ENCODE data around the gene OR2T2. TPM values are rescaled to one million over a fixed set of nuclear protein-coding genes. Genes with fewer than 3 reads are reported as not detected.
"Not testable (repeated sequence)": the region's sequence is repeated elsewhere in the genome, so short reads cannot be mapped to it uniquely, and the experiment has no call there.

Gene OR2T2, protein sequence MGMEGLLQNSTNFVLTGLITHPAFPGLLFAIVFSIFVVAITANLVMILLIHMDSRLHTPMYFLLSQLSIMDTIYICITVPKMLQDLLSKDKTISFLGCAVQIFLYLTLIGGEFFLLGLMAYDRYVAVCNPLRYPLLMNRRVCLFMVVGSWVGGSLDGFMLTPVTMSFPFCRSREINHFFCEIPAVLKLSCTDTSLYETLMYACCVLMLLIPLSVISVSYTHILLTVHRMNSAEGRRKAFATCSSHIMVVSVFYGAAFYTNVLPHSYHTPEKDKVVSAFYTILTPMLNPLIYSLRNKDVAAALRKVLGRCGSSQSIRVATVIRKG
- total RNA-seq, result not detected
- long read RNA-seq, result 0 reads

DNA sequence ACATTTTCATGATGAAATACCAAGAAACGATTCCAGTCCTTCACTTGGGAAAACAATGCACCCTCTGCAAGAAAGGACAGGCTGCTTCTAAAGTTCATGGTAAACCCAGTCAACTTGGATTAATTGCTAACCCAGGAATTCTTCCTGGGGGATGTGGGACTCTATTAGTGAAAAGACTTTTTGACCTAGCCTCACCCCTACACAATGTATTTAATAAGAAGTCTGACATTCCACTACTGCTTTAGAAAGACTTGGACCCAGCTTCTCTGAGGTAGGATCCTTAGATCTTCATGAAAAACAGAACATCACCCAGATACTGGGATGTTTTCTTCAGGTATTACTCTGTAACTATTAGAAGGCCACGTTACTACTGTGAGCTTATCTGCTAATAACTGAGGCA, at the start of gene OR2T2:
TSS of gene OR2T2 (plus strand) at position 239 of the 400 bp plus-strand sequence. CDS start 7,161 bp downstream, outside the sequence.
- ATAC-seq; intact Hi-C loops (cut with DNase I); DNase-seq: not testable (repeated sequence)

DNA sequence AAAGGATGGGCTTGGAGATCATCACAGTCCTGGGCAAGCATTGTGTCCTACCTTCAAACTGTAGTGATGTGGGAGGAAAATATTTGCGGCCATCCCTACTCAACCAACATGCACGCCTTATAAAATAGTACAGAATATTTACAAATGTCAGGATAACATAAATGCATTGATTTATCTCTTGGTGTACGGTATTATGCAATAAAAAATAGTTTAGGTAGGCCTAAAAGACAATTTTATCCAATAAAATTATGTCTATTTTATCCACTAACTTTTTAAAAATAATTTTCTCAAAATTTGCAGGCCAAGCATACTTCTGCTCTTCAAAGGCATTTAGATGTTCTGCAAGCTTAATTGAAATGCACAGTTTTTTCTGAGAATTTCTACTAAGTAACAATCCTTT, 42.7 kb upstream of the OR2T2 start, which contains the start of gene OR2T1:
TSS of gene OR2T1 (plus strand) at position 301 of the 400 bp plus-strand sequence. CDS start 3,100 bp downstream, outside the sequence.
- ATAC-seq, result no peak
- DNase-seq, result no peak
- intact Hi-C loops (cut with DNase I), result no loop called here

DNA sequence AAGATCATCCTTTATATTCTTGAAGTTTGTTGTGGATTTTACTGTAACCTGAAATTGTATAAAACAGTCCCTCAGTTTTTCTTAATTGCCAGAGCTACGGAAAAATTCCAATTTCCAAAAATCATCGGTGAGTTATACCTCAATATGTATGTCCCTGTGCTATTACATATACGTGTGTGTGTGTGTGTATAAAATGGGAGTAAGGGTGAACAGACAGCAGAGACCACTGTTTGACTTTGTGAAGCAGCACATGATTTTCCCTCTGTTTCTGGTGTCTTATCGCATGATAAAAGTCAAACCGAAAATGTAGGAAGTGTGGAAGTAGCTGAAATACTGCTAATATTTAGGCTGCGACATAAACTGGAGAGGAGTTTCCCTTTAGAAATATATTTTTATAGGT, 41.4 kb upstream of the OR2T2 start:
- DNase-seq, result no peak
- intact Hi-C loops (cut with DNase I), result no loop called here
- ATAC-seq, result no peak

DNA sequence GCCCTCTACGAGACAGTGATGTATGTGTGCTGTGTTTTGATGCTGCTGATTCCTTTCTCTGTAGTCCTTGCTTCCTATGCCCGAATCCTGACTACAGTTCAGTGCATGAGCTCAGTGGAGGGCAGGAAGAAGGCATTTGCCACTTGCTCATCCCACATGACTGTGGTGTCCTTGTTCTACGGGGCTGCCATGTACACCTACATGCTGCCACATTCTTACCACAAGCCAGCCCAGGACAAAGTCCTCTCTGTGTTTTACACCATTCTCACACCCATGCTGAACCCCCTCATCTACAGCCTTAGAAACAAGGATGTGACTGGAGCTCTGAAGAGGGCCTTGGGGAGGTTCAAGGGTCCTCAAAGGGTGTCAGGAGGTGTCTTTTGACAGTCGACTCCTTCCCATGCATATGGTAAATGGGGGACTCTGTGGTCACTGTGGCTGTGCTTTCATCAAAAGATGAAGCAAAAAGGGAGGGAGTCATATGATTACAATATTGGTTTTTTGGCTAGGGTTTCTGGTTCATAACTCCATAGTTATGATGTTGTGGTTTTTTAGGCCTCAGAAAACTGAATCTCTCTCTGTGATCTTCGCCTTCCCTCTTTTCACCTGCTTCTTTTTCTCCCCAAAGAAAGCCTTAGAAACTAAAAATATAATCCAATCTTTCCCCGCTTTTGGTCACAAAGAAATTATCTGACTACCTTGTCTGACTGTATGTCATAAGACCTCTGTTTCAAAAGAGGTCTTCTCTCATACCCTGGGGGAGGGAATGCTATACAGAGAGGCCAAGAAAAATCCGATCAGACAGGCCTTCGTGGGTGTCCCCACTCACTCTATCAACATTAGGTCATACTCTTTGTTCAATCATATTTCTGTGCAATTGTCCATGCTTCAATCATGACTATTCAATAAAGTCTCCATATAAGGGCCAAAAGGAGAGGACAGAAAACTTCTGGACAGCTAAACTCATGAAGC, 38.4 kb upstream of the OR2T2 start:
- ATAC-seq (no peak), DNase-seq (no peak)
- intact Hi-C loops (cut with DNase I), result no loop called here

DNA sequence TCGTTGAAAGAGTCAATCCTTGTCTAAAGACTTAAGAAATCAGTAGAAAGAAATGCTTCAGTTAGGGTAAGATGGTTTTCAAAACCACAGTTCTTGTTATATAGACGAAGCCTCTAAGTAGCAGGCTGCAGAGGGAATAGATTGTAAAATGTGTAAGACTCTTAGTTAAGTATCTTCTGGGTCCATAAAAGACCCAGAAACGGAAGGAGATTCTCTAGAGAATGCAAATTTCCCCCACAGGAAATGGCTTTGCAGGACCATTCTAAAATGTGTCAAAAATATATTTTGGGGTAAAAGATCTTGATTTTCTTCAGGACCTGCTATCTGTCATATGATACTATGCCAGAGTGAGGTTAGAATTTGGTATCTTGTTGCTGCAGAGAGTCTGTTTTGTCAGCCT, 29.2 kb upstream of the OR2T2 start:
- intact Hi-C loops (cut with DNase I), result no loop called here
- no peak for DNase-seq
- no peak for ATAC-seq

DNA sequence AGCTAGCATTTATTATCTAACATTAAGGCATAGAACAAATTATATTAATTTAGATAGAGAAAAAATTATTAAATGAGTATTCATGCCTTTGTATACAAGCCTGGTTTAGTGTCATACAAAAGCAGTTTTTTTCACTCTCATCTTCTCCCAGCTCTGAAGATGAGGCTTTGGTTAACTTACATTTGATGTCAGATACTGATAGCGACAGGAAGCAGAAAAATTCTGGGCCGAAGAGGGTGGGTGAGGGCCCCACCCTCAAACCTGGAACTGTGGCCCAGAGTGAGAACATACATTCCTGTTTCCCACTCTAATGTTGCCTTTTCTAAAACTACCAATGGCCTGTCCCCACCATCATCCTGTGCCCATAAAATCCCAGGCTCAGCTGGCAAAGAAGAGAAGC, 27.6 kb upstream of the OR2T2 start:
- ATAC-seq (no peak), DNase-seq (no peak)
- intact Hi-C loops (cut with DNase I), result no loop called here

DNA sequence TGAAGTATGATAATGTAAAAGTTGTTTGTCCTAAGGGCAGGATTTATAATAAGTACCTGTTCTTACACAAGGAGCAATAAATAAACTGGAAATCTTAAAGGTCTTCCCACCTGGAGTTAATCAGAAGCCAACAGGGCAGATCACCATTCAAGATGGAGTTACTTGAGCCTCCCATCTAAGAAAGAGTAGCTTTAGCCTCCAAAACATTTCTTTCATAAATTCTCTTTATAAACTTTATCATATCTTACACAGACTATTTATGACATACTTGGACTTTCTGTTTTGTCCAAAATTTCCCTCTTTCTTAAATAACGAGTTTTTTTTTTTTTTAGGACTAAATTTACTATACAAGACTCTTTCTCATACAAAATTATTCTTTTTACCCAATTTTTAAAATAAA, 24.1 kb upstream of the OR2T2 start:
- ATAC-seq, result no peak
- DNase-seq, result no peak
- intact Hi-C loops (cut with DNase I), result no loop called here

DNA sequence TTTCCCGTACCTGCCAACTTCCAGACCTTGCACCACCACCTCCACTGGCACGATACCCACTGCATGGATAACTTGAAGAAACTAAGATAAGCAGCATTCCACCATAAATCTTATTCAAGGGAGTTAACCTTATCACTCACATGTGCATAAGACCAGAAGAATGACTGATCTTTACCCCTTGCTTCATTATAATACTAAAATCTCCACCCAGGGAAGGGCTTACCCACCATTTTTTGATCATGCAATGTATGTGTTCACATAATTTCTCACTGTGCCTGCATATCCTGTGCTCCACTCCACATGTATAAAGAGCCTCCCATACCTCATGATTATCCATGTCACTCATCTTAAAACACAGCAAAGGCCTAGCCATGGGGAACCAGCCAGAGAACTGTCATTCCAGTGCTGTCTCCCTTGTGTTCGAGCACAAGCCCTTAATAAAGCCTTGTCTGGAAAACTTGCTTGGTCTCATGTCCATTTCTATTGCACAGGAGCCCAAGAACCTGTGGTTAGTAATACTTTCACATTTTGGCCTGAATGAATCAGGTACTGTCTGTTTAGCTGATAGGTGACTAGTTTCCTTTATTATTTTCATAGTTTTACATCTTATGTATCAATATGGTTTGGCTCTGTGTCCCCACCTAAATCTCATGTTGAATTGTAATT, 17.8 kb upstream of the OR2T2 start:
- intact Hi-C loops (cut with DNase I); ATAC-seq; DNase-seq: not testable (repeated sequence)

DNA sequence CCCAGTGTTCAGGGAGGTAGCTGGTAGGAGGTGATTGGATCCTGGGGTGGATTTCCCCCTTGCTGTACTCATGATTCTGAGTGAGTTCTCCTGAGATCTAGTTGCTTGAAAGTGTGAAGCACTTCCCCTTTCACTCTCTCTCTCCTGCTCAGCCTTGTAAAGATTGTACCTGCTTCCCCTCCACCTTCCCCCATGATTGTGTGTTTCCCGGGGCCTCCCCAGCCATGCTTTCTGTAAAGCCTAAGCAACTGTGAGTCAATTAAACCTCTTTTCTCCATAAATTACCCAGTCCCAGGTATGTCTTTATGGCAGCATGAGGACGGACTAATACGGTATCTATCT, 17.3 kb upstream of the OR2T2 start:
- DNase-seq; ATAC-seq; intact Hi-C loops (cut with DNase I): not testable (repeated sequence)

DNA sequence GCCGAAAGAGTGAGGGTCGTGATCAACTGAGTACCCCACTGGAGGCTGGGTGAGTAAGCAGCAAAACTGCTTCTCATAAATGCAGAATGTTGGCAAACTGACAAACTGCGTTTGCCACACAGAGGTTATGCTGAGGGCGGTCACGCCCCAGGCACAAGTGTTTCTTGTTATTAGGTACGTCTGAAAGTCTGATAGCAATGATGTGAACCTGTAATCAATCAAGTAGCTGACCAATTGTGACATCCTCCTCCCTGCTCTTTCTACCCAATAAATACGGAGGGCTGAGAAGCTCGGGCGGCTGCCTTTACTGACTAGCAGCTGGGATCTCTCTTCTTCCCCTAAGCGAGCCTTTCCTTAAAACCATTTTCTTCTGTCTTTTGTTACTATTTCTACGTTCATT, 13.8 kb upstream of the OR2T2 start:
- DNase-seq; intact Hi-C loops (cut with DNase I): not testable (repeated sequence)

DNA sequence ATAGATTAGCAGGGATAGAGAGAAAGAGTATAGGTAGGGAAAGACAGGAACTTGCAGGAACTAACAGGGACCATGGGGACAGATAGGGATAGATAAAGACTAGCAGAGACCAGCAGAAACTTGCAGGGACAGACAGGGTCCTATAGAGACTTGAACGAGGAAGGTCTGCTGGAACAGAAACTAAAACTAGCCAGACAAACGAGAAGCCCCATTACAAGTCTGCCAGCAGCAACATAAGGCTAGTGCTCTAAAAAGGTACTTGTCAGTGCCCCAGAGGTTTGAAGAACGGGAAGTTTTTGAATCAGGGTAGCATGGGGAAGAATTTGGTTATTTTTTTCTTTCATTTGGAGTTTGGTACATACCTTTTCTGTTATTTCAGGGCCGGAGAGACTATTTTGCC, 13.2 kb upstream of the OR2T2 start:
- intact Hi-C loops (cut with DNase I); ATAC-seq; DNase-seq: not testable (repeated sequence)

More for the DNA sequence above, 13.8 kb upstream of the OR2T2 start:
- not testable (repeated sequence) for ATAC-seq

DNA sequence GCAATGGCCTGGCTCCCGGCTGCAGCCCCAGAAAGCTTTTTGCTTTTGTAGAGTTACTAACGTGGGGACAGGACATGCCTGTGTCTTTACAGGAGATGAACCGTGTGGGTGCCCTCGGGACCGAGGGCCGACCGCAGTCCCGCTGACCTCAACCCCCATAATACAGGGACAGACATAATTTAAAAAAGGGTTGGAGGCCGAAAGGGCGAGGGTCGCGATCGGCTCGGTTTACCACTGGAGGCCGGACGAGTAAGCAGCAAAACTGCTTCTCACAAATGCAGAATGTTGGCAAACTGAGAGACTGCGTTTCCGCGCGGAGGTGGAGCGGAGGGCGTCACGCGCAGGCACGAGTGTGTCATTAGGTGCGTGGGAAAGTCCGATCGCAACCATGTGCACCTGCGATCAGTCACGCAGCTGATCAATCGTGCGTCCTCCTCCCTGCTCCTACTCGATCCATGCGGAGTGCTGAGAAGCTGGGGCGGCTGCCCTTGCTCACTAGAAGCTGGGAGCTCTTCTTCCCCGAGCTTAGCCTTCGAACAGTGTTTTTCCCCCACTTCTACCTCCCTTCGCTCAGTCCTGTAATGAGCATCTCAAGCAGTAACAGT, 11.5 kb upstream of the OR2T2 start:
- intact Hi-C loops (cut with DNase I); ATAC-seq; DNase-seq: not testable (repeated sequence)

DNA sequence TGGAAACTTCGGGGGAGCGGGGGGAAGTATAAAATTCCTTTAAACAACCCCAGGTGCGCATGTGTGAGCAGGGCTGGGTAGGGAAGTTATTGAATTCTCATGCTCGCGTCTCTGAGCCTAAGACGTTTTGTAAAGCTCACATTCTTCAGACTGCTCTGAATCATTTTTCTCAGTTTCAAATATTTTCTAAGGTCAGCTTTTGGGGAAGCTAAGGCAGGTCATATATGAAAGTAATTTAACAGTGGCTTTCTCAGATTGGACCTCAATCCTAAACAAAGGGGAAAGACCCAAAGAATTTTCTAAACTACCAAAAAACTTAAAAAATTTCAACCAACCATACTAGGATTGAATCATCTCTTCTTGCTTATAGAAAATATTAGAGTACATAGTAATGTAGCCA, 10.5 kb upstream of the OR2T2 start:
- DNase-seq; ATAC-seq; intact Hi-C loops (cut with DNase I): not testable (repeated sequence)

DNA sequence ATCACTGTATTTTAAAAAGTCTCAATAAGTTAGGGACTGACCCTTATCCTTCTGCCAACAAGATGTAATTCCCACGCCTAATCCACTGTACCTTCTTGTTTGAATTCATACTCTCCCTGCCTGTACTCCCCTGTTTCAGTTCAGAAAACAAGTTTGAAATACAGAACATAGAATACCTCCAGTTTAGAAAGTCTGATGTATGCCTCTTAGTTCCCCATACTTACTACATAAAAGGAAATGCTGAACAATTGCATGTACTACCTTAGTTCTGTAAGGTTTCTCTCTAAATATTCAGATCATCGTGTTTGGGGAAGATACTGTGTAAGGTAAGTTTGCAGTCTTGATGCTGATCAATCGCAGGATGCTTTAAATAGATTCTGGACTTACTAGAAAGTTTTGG, 9.1 kb upstream of the OR2T2 start:
- DNase-seq, ATAC-seq: not testable (repeated sequence)

DNA sequence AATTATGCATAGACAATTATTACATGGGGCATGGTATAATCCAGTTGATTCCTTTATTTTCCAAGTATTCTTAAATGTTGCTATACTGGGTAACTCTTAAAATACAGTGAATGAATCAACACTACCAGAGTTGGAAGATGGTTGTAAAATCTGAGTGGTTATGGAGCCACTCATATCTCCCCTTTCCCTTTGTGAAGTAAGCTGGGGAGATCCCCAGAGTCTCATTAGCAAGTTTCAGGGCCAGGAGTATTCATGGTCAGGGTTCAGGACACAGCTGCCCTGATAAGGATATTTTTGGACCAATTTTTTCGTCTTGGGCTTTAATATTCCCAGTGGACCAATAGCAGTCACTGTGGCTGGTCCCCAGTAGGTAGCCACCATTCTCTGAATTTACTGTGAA, 6.8 kb upstream of the OR2T2 start:
- DNase-seq; intact Hi-C loops (cut with DNase I); ATAC-seq: not testable (repeated sequence)

More for the DNA sequence above, 9.1 kb upstream of the OR2T2 start:
- intact Hi-C loops (cut with DNase I), result not testable (repeated sequence)

DNA sequence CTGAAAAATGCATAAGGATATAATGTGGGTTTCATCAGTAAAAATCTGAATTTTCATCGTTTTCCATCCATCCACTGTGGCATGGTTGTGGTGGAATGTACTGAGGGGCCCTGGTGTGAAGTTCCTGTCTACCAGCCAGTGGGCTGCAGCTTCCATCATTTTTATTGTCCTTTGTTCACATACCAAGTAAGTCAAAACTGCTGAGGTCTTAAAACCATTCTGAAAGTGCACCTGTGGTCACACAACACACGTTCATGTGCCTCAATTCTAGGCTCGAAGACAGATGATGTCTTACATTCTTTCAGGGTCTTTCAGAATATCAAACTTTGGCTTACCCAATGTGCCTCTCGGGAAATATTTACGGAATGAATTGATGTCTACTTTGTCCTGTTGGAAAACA, 6.2 kb upstream of the OR2T2 start:
- intact Hi-C loops (cut with DNase I); DNase-seq; ATAC-seq: not testable (repeated sequence)

DNA sequence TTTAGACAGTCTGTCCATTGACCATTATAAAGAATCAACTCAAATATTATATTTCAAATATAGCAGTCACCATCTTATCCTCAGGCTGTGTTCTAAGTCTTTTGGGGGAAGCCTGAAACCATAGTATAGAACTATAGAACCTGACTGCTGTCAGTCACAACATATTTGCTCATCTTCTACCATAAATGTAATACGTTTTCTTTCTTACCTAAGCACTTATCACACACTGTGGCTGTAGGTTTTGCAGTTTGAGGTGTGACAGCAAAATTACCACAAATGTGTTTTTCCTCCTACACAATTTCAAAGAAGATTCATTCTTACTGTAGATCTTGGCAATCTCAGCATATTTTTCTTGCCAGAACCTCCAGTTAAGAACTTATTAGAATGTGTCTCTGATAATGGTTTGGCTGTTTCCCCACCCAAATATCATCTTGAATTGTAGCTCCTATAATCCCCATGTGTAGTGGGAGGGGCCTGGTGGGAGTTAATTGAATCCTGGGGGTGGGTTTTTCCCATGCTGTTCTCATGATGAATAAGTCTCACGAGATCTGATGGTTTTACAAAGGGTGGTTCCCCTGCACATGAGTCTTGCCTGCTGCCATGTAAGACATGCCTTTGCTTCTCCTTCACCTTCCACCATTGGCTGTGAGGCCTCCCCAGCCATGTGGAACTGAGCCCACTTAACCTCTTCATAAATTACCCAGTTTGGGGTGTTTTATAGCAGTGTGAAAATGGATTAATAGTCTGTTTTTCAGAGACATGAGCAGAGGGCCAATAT, 2.7 kb upstream of the OR2T2 start:
- DNase-seq; intact Hi-C loops (cut with DNase I); ATAC-seq: not testable (repeated sequence)

DNA sequence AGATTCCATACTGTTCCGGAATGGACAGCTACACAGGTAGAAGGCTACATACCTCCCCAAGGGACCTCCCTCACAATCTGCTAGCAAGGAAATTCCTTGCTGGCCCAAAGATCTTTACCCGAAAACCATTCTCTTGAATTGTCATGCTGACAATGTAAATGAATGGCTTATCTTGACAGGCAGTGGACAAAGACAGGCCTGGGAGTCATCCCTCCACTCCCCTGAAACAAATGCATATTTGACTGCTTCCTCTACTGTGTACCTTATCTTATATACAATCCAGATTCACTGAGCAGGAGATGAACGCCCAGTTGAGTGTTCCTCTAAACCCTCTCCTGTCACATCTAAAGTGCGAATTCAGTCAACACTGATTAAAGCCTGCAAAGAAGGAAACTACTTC, 834 bp upstream of the OR2T2 start:
- ATAC-seq; DNase-seq; intact Hi-C loops (cut with DNase I): not testable (repeated sequence)
